H1 (cell line): Measurements from ENCODE around the gene NAGA. TPM values are rescaled to one million over a fixed set of nuclear protein-coding genes. Genes with fewer than 3 reads are reported as not detected.
A peak's percentile ranks its signal among the peaks of the same experiment; 100 is the strongest.

Experiments used
- ATF3 ChIP-seq: IDR thresholded peaks from 2 replicates; pipeline ENCODE4 v1.6.1; 2011; ENCODE audit warnings: low read depth, mild to moderate bottlenecking, low read length; ENCODE audit not compliant: insufficient read depth
- BCL11A ChIP-seq, 2 experiments: IDR thresholded peaks; one replicate each; pipeline ENCODE4 v1.6.1; 2011; ENCODE audit warnings: low read depth in 2 of 2, low read length in 2 of 2, mild to moderate bottlenecking in 2 of 2
- CTCF ChIP-seq, 3 experiments: IDR thresholded peaks; 1 replicate in 2 of 3; 2 replicates in 1 of 3; pipeline versions ENCODE4 v1.5.1 to v1.6.1; 2011; ENCODE audit warnings: low read length in 3 of 3, mild to moderate bottlenecking in 3 of 3, inconsistent platforms in 2 of 3, low read depth in 1 of 3, moderate library complexity in 1 of 3; ENCODE audit not compliant: insufficient read depth in 1 of 3; ENCODE audit errors: control extremely low read depth in 1 of 3
- EGR1 ChIP-seq: IDR thresholded peaks from 2 replicates; pipeline ENCODE4 v1.6.1; 2011; ENCODE audit warnings: low read depth, low read length, borderline replicate concordance
- FOSL1 ChIP-seq: IDR thresholded peaks from 2 replicates; pipeline ENCODE4 v1.6.1; 2011; ENCODE audit warnings: mild to moderate bottlenecking, low read depth, low read length, moderate library complexity; ENCODE audit not compliant: insufficient read depth
- KDM1A ChIP-seq: fragments of 200-600, 300-600 bp; sonication (generic); IDR thresholded peaks from 2 replicates; pipeline ENCODE4 v1.7.1; 2016; ENCODE audit warnings: mild to moderate bottlenecking, low read length, borderline replicate concordance
- NRF1 ChIP-seq: IDR thresholded peaks from 2 replicates; pipeline ENCODE4 v1.6.1; 2011; ENCODE audit warnings: mild to moderate bottlenecking, low read depth, low read length, improper control_type of control experiment
- POLR2A ChIP-seq, 2 experiments: IDR thresholded peaks; 1 replicate in 1 of 2; 2 replicates in 1 of 2; pipeline ENCODE4 v1.6.1; 2011; ENCODE audit warnings: low read depth in 2 of 2, low read length in 2 of 2, mild to moderate bottlenecking in 2 of 2; ENCODE audit errors: control extremely low read depth in 1 of 2
- RAD21 ChIP-seq, 2 experiments: IDR thresholded peaks in 1 of 2; conservative IDR thresholded peaks in 1 of 2; 2 replicates each; pipeline ENCODE4 v1.6.1; 2011; ENCODE audit warnings: low read depth in 2 of 2, low read length in 2 of 2, improper control_type of control experiment in 1 of 2, inconsistent platforms in 1 of 2, mild to moderate bottlenecking in 1 of 2, moderate library complexity in 1 of 2
- RNF2 ChIP-seq: fragments of 200-900, 300-1000 bp; sonication (generic); IDR thresholded peaks from 2 replicates; pipeline ENCODE4 v1.7.1; 2016; ENCODE audit warnings: borderline replicate concordance, low read depth, mild to moderate bottlenecking, antibody characterized with exemption, low read length; ENCODE audit not compliant: poor library complexity, severe bottlenecking; ENCODE audit errors: missing control alignments
- RXRA ChIP-seq: IDR thresholded peaks from 2 replicates; pipeline ENCODE4 v1.6.1; 2011; ENCODE audit warnings: low read depth, mild to moderate bottlenecking, low read length, moderate library complexity; ENCODE audit not compliant: insufficient read depth
- SP2 ChIP-seq: IDR thresholded peaks from 2 replicates; pipeline ENCODE4 v1.6.1; 2012; ENCODE audit warnings: mild to moderate bottlenecking, low read length, inconsistent platforms
- TAF7 ChIP-seq: optimal IDR thresholded peaks from 2 replicates; pipeline ENCODE3; 2011; ENCODE audit warnings: low read depth, mild to moderate bottlenecking, inconsistent platforms, low read length, moderate library complexity, borderline replicate concordance
- TEAD4 ChIP-seq: IDR thresholded peaks from 2 replicates; pipeline ENCODE4 v1.6.1; 2012; ENCODE audit warnings: low read depth, low read length, inconsistent platforms, mixed read lengths
- polyA plus RNA-seq, 7 experiments: library from polyadenylated mRNA; depleted of rRNA in 3 of 7; stranded (reverse) in 5 of 7; unstranded in 2 of 7; fragments of >200 nt in 5 of 7; fragments of 200-250 nt in 2 of 7; gene quantifications; 1 replicate in 5 of 7; 2 replicates in 1 of 7; 4 replicates in 1 of 7; pipeline versions ENCODE4 v1.2.1 to v1.2.3, GENCODE V29; 2011 to 2013; ENCODE audit warnings: missing spikeins in 2 of 7, mixed read lengths in 2 of 7
- total RNA-seq: library from RNA; stranded (reverse); fragmentation: NEBNext Ultra II Directional; extraction: Animal tissue kit (Norgen Biotek cat#: 25700); gene quantifications from 2 replicates; pipeline ENCODE4 v1.2.1, GENCODE V29; 2021
- TF ChIP-seq, protein P1 (sequence below): IDR thresholded peaks from 2 replicates; pipeline ENCODE4 v1.6.1; 2012; ENCODE audit warnings: low read length, inconsistent platforms

Gene NAGA
- total and polyA plus RNA-seq, 2 of the 8 experiments (the other 6 are each of a cell fraction or from before 2014, with no cell fraction given): 14.8 to 30.7 TPM

GRCh38 chr22:42079319-42080251, 9.0 kb upstream of the NAGA start, which contains the start of gene SMDT1 (continued):
- TF ChIP-seq SP2 (peak; percentile 65), POLR2A (IDR thresholded peaks at IDR 0.05; ENCODE audit: control extremely low read depth in 1 of 2, low read depth in 2 of 2, low read length in 2 of 2) (peak; percentile 75 to 83), RAD21 (IDR thresholded peaks at IDR 0.05 in 1 of 2, conservative IDR thresholded peaks at IDR 0.05 in 1 of 2; ENCODE audit: low read depth in 2 of 2, low read length in 2 of 2) (no peak), NRF1 (no peak), TEAD4 (no peak), RNF2 (no peak), ATF3 (no peak), KDM1A (no peak), TAF7 (peak; percentile 12), BCL11A (IDR thresholded peaks at IDR 0.05; ENCODE audit: low read depth in 2 of 2, low read length in 2 of 2) (no peak), CTCF (IDR thresholded peaks at IDR 0.05; ENCODE audit: control extremely low read depth in 1 of 3, insufficient read depth in 1 of 3, low read depth in 1 of 3, low read length in 3 of 3) (no peak), FOSL1 (no peak), EGR1 (no peak), RXRA (no peak)
- TF ChIP-seq, protein P1, sequence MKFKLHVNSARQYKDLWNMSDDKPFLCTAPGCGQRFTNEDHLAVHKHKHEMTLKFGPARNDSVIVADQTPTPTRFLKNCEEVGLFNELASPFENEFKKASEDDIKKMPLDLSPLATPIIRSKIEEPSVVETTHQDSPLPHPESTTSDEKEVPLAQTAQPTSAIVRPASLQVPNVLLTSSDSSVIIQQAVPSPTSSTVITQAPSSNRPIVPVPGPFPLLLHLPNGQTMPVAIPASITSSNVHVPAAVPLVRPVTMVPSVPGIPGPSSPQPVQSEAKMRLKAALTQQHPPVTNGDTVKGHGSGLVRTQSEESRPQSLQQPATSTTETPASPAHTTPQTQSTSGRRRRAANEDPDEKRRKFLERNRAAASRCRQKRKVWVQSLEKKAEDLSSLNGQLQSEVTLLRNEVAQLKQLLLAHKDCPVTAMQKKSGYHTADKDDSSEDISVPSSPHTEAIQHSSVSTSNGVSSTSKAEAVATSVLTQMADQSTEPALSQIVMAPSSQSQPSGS: peak; percentile 77
